GM19467 (cell line): ENCODE measurements around the gene CRIM1.

Experiments
- ATAC-seq: cut with Tn5 transposase; IDR thresholded peaks from one replicate; pipeline ENCODE4 v1.9.1; 2021; ENCODE audit warnings: mild to moderate bottlenecking, moderate library complexity; ENCODE audit not compliant: unreplicated experiment

CRIM1 gene

DNA sequence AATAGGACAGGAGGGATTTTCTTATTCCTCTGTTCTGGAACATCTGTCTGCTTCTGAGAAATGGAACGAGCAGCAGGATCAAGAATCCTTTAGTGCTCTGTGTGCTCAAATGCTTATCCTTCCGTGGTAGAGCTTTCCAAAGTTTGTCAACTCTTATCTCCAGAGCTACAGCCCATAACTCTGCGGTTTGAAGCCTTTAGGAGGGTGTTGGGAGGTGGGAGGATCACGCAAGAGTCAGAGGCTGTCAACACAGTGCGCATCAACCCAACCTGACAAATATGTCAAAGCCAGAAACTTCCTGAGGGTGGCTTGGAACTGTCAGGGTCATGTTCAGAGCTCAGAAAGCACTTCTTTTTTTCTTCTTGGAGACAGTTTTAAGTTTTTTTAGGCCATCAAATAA is 95.9 kb downstream of the CRIM1 start:
- no peak for ATAC-seq

DNA sequence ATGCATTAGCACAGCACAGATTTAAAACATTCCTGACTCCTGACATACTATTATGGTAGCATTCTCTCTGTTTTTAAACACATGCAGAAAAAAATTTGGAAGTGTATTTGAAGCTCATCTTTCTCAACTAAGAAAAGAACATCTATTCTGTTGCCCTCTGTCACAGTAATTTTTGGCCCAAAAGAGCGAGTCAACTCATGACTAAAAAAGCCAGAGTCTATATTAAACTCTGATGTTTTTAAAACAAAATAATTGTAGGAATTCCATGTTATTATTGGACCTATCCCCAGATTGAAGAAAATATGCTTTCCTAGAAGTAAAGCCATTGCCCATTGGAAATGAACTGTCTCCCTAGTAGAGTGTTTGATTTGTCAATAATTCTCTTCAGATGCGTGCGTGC is 96.7 kb downstream of the CRIM1 start:
- ATAC-seq, result no peak

DNA sequence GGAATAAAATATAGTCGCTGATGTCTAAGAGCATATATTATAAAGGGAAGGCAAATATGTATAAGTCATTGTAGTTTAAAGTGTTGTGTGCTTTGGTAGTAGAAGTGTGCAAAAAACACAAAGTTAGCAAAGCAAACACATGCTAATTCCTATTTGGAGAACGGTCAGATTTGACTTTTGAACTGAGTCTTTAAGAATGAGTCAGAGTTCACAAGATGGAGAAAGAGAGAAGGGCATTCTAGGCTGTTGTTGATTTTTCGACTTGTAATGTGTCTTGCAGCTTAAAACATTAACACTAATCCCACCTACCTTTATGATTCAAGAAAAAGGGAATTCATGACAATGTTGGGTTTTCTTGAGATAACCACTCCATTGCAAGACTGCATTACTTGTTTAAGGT is 98.1 kb downstream of the CRIM1 start:
- no peak for ATAC-seq

DNA sequence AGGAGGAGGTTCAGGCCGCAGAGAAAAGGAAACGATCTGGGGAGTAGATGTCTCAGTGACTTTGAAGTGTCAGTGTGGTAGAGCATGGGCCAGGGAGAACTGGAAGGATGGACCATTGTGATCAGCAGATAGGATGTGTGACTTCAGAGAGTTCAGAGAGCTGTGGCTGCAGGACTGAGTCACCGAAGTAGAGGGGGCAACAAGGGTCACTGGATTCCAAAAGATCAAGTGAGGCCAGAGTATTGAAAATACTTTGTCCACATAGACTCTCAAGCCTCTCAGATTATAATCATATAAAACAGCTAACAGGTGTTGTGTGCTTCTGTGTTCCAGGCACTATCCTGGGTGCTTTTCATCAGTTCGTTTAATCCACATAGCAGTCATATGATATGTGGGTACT is 99.4 kb downstream of the CRIM1 start:
- ATAC-seq, result no peak

DNA sequence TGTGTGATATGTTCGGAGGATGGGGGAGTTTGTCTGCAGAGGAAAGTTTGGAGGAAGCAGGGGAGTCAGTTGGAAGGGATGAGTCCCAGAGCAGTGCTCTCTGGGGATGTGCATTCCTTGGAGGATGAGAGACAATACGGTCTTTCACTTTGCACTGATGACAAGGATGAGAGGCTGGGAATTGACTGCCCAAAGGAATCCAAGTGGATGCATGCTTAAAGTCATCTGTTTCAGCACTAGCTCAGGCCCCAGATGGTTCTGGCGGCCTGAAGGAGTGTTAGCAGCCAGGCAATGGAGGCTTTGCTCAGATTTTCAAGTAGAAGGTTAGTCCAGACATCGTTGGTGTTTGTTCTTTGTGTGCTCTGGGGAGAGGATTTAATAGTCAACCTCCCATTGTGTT is 100.2 kb downstream of the CRIM1 start:
- no peak for ATAC-seq

DNA sequence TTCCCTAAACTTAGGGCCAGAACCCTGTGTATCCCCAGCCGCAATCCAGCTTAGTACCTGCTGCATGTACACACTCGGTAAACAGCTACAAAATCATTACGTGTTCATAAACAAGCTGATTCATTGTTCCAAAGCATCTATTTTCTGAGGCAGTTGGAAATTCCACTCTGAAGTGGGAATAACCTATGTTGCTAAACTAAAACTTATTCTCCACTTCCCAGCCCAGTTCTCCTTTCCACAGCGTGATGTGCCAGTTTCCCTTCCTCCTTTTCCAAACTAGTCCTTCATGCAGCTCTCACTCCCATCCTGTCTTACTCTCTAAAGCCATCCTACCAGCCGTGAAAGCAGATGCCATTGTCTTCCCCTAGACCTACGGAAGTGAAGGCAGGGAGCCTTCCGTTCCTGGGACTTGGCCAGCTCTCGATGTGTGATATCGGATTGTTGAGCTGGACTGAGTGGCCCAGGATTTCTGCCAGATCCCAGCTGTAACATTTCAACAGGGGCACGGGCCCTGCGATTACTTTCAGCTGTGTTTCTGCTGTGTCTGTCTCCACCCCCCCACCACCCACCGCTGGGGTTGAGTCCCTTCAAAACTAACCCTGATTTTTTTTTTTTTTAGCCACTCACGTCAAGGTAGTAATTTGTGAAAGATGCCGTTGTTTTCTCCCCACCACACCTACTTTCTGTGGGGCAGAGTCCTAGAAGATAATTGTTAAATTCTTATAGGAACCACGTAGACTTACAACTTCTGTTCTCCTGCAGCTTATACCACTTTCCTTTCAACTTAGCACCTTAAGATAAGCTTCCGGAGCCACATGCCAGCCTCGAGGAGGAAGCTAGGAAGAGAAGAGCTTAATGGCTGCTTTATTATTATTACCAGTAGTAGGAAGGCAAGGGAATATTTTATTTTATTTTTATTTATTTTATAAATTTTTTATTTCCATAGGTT is 100.9 kb downstream of the CRIM1 start:
- ATAC-seq, result no peak

DNA sequence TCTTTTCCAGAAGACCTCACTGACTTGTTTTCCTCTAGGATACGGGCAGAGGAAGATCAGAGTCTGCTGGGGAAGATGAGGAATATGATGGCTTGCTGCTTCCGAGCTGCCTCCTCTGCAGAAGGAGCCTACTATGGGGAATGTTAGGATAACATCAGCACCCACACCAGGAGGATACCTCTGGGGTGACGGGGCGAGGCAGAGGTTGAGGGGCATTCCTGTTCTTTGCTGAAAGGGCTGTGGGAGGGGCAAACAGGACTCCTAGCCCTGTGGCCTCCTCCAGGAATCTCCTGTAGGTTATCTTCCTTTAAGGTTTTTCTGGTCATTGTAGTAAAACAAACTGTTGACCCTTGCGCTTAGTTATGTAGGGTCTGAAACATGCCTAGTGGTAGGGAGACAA is 102.5 kb downstream of the CRIM1 start:
- no peak for ATAC-seq

DNA sequence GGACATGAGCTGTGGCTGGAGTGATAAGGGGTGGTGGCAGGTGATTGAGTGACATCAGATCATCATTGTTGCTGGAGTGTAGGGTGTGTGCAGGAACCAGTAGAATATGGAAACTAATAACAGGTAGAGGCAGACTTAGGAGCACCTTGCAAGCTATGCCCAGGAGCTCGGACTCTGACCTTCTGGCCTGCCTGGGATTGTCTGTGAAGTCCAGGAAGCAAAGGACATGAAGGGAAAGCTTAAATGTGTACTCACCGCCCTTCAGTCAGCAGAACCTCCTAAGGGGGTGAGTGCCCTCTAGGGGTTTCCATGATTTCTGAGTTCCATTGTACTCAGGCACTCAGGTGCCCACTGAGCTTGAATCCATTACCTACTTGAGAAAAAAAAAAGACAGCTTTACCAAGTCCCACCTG is 104.2 kb downstream of the CRIM1 start:
- ATAC-seq, result no peak

DNA sequence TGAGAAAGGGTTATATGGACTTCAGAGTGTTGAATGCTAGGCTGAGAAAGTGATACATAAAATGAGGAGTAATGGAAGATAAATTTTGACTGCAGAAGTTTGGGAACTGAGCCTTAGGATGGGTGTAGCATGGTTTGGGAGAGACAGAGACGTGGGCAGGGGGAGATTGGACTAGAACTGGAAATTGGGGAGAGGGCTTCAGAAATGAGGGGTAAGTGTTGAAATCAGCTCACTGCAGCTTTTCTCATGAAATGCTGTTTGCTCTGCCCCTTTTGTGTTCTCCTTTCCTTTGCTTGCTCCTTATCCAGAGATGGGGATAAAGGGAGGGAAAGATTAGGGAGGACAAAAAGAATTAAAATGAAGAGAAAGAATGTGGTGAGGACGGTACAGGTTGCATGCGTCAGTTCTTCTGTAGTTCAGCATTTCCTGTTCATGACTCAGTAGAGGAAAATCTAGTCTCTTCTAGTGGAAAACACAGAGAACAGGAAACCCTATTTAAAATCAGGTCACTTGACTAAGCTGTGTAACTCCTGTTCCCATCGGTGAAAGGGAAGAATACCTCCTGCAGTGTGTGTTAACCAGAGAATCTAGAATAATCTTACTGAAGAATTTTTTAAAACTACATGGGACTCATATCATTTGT is 105.6 kb downstream of the CRIM1 start:
- peak; percentile 53 for ATAC-seq

DNA sequence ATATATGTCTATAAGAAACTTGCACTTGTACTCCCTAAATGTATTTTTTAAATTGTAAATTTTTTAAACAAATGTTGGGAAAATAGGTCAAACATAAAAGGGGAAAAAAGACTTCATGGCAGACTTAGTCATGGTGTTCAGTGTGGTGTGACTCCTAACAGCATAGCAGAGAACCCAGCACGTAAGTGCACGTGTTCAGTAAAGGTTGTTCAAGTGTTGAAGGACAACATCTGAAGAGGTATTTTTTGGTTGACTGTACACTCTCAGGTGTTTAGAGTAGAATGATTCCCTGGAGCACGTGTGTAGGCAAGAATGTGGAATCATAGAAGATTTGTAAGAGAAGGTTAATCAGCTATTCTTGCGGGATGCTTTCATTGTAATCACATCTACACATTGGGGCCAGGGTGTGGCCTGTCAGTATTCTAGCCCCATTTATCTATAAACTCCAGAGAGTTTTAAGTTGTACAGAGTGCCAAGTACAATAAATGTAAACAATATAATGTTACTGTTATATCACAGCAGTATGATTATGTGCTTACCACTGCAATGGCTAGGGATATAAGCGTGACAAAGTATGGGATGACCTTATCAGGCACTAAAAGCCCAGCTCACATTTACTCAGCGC is 106.8 kb downstream of the CRIM1 start:
- ATAC-seq, result no peak

DNA sequence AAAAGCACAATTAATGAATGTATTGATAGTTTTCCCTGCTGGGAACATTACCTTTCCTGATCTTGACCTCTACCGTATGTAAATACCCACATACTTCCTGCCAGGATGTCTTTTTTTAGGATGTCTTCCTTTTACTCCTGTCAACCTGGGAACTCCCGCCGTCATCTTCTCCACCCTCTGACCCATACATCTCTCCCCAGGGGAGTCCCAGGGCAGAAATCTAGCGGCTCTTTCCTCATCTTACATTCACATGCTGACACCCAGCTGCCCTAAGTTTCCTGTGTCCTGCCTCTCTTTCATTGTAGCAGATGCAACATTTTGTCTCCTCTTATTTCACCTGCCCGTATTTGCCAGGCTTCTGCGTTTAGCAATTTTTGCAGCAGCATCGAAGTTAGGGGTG is 107.8 kb downstream of the CRIM1 start:
- ATAC-seq, result no peak

DNA sequence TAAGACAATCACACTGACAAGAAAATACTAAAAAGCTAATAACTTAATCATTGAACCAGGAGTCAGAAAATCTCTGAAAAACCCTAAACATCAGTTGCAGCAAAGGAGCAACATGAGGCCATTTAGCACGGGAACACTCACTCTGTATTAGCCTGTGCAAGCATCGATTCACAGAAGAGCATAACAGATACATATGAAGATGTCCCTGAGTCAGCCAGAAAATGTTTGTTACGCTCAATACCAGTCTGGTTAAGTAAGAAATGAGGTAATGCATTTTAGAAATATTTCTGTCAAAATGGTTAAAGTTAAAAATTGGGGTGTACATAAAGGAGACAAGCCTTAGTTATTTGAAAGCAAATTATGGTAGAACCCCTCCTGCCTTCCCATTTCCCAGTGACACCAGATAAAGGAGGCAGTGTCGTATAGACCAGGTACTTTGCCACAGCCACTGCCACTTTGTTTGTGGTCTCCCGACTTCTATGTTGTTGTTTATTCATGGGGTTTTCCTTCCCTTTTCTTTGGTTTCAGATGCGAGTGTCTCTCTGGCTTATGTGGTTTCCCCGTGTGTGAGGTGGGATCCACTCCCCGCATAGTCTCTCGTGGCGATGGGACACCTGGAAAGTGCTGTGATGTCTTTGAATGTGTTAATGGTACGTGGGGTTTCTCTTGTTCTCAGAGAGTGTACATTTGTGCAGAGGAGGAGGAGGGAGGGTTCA is 108.6 kb downstream of the CRIM1 start:
- no peak for ATAC-seq

DNA sequence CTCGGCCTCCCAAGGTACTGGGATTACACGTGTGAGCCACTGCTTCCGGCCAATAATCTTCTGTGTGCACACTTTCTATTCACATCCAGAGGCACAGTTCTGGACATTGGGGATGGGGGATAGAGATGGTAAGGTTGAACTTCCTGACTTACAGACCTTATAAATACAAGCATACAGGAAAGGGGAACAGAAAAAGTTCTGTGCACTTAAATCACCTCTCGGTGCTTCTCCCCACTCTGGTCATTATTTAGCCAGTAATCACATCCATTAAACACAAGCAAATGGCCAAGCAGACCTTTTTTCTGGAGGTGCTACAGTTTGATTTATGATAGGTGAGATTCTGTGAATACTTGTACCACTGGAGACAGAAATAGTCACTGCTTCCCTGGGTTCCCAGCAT is 110.6 kb downstream of the CRIM1 start:
- no peak for ATAC-seq

DNA sequence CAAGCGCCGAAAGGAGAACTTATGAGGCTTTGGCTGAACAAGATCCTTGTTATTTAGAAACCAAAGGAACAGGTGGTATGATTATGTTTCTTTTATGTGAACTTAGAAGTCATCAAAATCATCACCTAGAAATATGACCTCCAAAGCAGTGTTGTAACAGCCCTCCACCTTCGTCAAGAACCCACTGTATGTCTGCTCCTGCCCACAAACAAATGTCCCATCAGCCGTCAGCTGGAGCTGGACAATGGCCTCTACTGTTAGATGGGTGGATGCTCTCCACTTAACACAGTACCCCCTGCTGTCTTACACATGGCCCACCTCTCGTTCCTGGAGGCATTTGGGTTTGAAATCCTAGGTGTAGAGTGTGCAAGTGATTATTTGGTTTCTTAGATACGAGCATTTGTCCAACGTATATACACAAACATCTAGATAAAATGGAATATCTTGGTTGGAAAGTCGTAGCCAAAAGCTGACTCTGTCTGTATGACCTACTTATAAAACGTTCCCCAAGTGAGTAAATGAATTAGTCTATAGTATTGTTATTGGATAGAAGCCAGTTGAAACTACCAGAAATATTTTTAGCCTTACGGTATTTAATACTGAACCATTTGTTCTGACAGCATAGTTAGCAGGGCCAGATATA is 113.0 kb downstream of the CRIM1 start:
- no peak for ATAC-seq

DNA sequence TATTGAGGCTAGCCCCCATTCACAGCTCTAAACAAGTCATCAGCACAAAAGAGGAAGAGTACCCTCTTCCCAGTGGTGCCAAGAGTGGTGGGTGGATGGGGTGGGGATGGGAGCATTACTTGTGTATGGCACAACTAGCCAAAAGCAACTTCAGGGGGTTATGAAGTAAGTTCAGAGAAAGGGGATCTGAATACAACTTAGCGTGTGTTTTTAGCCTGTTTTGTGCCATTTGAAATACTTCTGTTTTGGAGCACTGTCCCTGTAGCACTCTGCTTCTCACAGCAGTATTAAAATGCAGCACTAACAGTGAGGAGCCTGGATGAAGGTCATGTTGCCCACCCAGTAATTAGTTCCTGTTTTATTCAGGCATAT is 113.5 kb downstream of the CRIM1 start:
- no peak for ATAC-seq

DNA sequence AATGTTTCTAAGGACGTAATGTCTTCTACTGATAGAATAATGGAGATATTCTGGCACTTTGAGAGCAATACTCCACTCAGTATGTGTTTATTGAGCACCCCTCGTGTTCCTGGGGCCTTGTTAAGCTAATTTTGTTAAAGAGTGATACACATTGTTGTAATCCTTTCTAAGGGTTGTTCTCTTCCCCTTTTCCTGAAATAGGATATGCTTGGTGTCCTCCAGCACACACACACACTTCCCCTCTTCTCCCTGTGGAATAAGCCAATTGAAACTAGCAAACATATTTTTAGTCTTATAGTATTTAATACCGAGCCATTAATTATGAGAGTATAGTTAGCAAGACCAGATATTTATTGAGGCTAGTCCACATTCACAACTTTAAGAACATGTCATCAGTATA is 114.1 kb downstream of the CRIM1 start:
- no peak for ATAC-seq

DNA sequence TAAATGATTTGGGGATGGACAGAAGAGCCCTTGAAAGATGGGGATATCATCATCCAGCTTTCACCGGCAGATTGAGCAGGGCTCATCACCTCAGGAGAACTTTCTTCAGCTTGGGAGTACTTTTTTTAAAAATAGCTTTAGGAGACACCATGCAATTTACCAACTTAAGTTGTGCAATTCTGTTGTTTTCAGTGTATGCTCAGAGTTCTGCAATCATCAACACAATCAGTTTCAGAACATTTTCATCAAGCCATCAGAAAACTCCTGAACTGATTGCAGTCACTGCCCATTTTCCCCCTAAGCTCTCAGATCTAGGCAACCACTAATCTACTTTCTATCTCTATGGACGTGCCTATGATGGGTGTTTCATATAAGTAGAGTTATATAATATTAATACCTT is 117.7 kb downstream of the CRIM1 start:
- no peak for ATAC-seq

DNA sequence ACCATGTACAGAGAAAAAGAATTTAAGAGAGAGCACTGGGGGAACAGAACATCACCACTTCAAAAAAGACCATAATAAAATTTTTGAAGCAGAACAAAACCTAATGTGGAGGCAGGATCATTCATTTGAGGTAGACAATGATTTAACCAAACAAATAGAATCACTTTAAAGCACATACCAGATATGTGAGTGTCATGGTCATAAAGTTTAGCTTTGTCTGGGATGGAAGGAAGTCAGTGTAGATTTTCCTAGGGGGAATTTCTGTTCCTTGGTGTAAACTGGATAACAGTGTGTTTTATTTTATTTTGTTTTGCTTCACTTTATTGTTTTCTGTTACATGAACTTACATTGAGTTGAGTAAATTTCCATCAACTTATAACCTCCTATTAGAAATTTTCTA is 120.8 kb downstream of the CRIM1 start:
- ATAC-seq, result no peak

DNA sequence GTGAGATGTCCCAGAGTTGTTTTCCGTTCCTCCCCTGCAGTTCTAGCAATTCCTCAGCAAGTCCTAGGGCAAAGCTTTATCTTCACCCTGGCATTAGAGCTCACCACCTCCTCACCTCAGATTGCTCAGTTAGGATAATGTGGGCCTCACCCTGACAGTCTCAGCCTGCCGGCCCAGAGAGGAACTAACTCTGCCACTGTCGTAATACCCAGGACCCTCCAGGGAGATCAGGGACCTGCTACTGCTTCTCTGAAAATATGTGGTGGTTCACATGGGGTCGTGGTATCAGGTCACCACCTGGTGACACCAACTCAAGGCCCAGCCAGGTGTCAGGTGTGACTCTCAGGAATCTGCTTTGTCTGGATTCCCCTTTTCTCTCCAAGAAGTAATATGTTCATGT is 121.7 kb downstream of the CRIM1 start:
- no peak for ATAC-seq

DNA sequence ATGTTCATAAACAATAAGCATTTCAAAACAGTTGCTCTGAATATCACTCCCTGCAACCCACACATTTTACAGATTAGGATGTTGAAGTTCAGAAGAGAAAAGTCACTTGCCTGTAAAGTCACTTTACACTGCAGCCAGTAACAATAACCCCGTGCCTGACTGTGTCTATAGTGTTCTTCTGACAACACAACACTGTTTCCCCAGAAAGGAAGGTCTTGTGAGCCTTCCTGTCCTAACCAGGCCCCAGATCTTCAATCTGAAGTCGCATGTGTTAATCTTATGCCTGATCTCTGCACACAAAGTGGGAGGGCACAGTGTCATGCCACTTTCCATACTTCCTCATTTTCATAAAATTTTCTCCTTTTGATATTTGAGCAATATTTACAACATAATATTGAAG is 122.2 kb downstream of the CRIM1 start:
- ATAC-seq, result no peak

DNA sequence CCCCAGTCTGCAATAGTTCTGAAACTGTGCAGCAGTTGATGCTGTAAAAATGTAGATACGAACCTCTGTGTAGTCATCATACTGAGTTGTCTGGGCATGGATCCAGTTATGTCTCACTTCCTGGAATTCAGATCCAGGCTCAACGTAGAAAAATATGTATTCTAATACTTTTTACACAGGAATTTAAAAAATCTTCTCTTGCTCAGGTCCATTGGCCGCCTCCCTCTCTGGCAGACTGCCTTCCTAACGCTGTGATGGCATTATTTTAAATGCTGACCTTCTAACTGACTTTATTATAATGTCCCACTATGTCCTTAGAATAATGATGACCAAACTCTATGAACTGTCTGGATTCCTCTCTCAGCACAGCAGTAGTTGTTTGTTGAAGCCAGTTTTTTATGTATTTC is 122.8 kb downstream of the CRIM1 start:
- no peak for ATAC-seq
